Measurements from ENCODE around the gene ZNF423.

The ZNF423 gene

GRCh38 chr16:49800441-49800840 is 55.5 kb downstream of the ZNF423 start:
- TF ChIP-seq CTCF (IDR thresholded peaks at IDR 0.05; ENCODE audit: low read length): no peak
- TF ChIP-seq EZH2 (IDR thresholded peaks at IDR 0.05; ENCODE audit: borderline replicate concordance, low read length): no peak
- Histone ChIP-seq H3K36me3 (ENCODE audit: insufficient read depth, low read length) (no peaks in the 10 kb centered on the region), H3F3A (ENCODE audit: insufficient read depth, low read length) (no peaks in the 10 kb centered on the region), H3K79me2 (ENCODE audit: insufficient read depth, low read length) (no peaks in the 10 kb centered on the region), H3K4me2 (ENCODE audit: low read length) (no peak overlapping the region), H2AFZ (ENCODE audit: low read length) (no peak overlapping the region), H3K4me1 (ENCODE audit: insufficient read depth, low read length, severe bottlenecking) (no peaks in the 10 kb centered on the region), H4K20me1 (ENCODE audit: insufficient read depth, low read length) (no peaks in the 10 kb centered on the region), H3K9ac (ENCODE audit: low read length) (no peak overlapping the region), H3K27ac (ENCODE audit: low read depth, low read length, poor library complexity, severe bottlenecking) (no peak overlapping the region), H3K27me3 (ENCODE audit: insufficient read depth, low read length) (no peaks in the 10 kb centered on the region), H3K9me2 (ENCODE audit: low read depth, low read length) (no peaks in the 10 kb centered on the region), H3K4me3 (ENCODE audit: low read depth, low read length, poor library complexity, severe bottlenecking) (no peak overlapping the region), H3K9me3 (ENCODE audit: low read length) (no peaks in the 10 kb centered on the region)

DNA sequence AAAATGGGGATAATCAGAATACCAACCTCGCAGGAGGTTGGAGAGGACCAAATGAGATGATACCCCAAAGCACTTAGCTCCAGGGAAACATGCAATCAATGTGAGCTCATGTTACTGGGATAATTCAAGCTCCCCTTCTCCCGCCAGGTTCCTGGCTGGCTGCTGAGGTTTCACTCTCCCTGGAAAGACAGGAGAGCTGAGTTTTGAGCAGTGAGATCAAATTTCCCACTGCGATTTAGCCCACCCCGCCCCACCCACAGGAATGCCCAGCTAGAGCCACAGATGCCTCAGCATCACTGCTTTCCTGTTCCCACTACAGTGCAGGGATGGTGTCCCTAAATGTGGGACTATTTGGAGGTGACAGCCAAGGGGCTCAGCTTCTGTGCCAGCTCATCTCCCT is 56.7 kb downstream of the ZNF423 start:
- H3K4me2 ChIP-seq (ENCODE audit: low read length): no peak overlapping the region
- no peaks in the 10 kb centered on the region for H4K20me1 ChIP-seq (ENCODE audit: insufficient read depth, low read length)
- no peaks in the 10 kb centered on the region for H3K36me3 ChIP-seq (ENCODE audit: insufficient read depth, low read length)
- H3K27ac ChIP-seq (ENCODE audit: low read depth, low read length, poor library complexity, severe bottlenecking): no peak overlapping the region
- no peak overlapping the region for H3K9ac ChIP-seq (ENCODE audit: low read length)
- no peaks in the 10 kb centered on the region for H3K4me1 ChIP-seq (ENCODE audit: insufficient read depth, low read length, severe bottlenecking)
- H3K9me2 ChIP-seq (ENCODE audit: low read depth, low read length): no peaks in the 10 kb centered on the region
- no peaks in the 10 kb centered on the region for H3K27me3 ChIP-seq (ENCODE audit: insufficient read depth, low read length)
- H2AFZ ChIP-seq (ENCODE audit: low read length): no peak overlapping the region
- TF ChIP-seq CTCF (IDR thresholded peaks at IDR 0.05; ENCODE audit: low read length) (no peak), EZH2 (IDR thresholded peaks at IDR 0.05; ENCODE audit: borderline replicate concordance, low read length) (no peak)
- no peak overlapping the region for H3K4me3 ChIP-seq (ENCODE audit: low read depth, low read length, poor library complexity, severe bottlenecking)
- H3F3A ChIP-seq (ENCODE audit: insufficient read depth, low read length): no peaks in the 10 kb centered on the region
- no peaks in the 10 kb centered on the region for H3K79me2 ChIP-seq (ENCODE audit: insufficient read depth, low read length)
- H3K9me3 ChIP-seq (ENCODE audit: low read length): no peaks in the 10 kb centered on the region

GRCh38 chr16:49795513-49795912 is 60.4 kb downstream of the ZNF423 start:
- no peaks in the 10 kb centered on the region for H4K20me1 ChIP-seq (ENCODE audit: insufficient read depth, low read length)
- no peaks in the 10 kb centered on the region for H3K27me3 ChIP-seq (ENCODE audit: insufficient read depth, low read length)
- no peaks in the 10 kb centered on the region for H3F3A ChIP-seq (ENCODE audit: insufficient read depth, low read length)
- H3K36me3 ChIP-seq (ENCODE audit: insufficient read depth, low read length): no peaks in the 10 kb centered on the region
- H3K9ac ChIP-seq (ENCODE audit: low read length): no peak overlapping the region
- no peak overlapping the region for H2AFZ ChIP-seq (ENCODE audit: low read length)
- H3K4me3 ChIP-seq (ENCODE audit: low read depth, low read length, poor library complexity, severe bottlenecking): no peak overlapping the region
- no peaks in the 10 kb centered on the region for H3K79me2 ChIP-seq (ENCODE audit: insufficient read depth, low read length)
- TF ChIP-seq CTCF (IDR thresholded peaks at IDR 0.05; ENCODE audit: low read length) (no peak), EZH2 (IDR thresholded peaks at IDR 0.05; ENCODE audit: borderline replicate concordance, low read length) (no peak)
- H3K4me2 ChIP-seq (ENCODE audit: low read length): no peak overlapping the region
- no peaks in the 10 kb centered on the region for H3K9me2 ChIP-seq (ENCODE audit: low read depth, low read length)
- no peaks in the 10 kb centered on the region for H3K4me1 ChIP-seq (ENCODE audit: insufficient read depth, low read length, severe bottlenecking)
- no peak overlapping the region for H3K27ac ChIP-seq (ENCODE audit: low read depth, low read length, poor library complexity, severe bottlenecking)
- no peaks in the 10 kb centered on the region for H3K9me3 ChIP-seq (ENCODE audit: low read length)
